GM23248 (cell line): ENCODE results near the gene PMFBP1.

Experiments used
- EZH2 ChIP-seq: fragments of 200-600 bp; sonication (generic); IDR thresholded peaks from 2 replicates; pipeline ENCODE4 v1.6.1; 2018; ENCODE audit warnings: antibody characterized with exemption, mild to moderate bottlenecking; ENCODE audit not compliant: insufficient read depth, poor library complexity, severe bottlenecking
- EZH2phosphoT487 ChIP-seq: fragments of 200-600 bp; sonication (generic); IDR thresholded peaks from 2 replicates; pipeline ENCODE4 v1.6.1; 2018; ENCODE audit warnings: antibody characterized with exemption, moderate library complexity, mild to moderate bottlenecking, low read depth; ENCODE audit not compliant: insufficient read depth

- TF ChIP-seq EZH2: no peak
- no peak for TF ChIP-seq EZH2phosphoT487
Measured at GRCh38 chr16:72128701-72129100, 43.3 kb downstream of the PMFBP1 start.
